Activated CD8-positive, alpha-beta memory T cell treated with anti-CD3 and anti-CD28 coated beads, Interleukin-2, amount 10 ng/mL, durations not matched to agents 7 days and 5 days (primary cell): ENCODE measurements around the gene MAN1B1. TPM values are rescaled to one million over a fixed set of nuclear protein-coding genes. Genes with fewer than 3 reads are reported as not detected.

Source experiments
- ATAC-seq: fragments of 150-1000 bp; cut with Tn5 transposase; one replicate; pipeline ENCODE4 v1.10.0; 2021; ENCODE audit warnings: moderate library complexity
- CTCF ChIA-PET: fragments of 350-600 bp; sonication (Branson Sonifier 250); formaldehyde crosslinking; loops from one replicate; lab custom pipeline; 2021; ENCODE audit warnings: antibody characterized with exemption; lab: Charles Lee
- DNase-seq: peaks from one replicate; pipeline ENCODE4 v3.0.0-alpha.2; 2020
- H3K27ac Mint-ChIP-seq: one replicate; pipeline ENCODE4 v1.8.0; 2021; ENCODE audit warnings: mild to moderate bottlenecking, mixed read lengths
- H3K27me3 Mint-ChIP-seq: one replicate; pipeline ENCODE4 v1.8.0; 2021; ENCODE audit warnings: mixed read lengths
- H3K36me3 Mint-ChIP-seq: one replicate; pipeline ENCODE4 v1.8.0; 2021; ENCODE audit warnings: mild to moderate bottlenecking, mixed read lengths
- H3K4me1 Mint-ChIP-seq: one replicate; pipeline ENCODE4 v1.8.0; 2021; ENCODE audit warnings: mixed read lengths
- H3K4me3 Mint-ChIP-seq: one replicate; pipeline ENCODE4 v1.8.0; 2021; ENCODE audit warnings: mild to moderate bottlenecking, moderate library complexity, mixed read lengths
- H3K9me3 Mint-ChIP-seq: one replicate; pipeline ENCODE4 v1.8.0; 2022; ENCODE audit warnings: low read depth, mixed read lengths
- total RNA-seq, 2 experiments: library from RNA; stranded (reverse); gene quantifications; one replicate each; pipeline ENCODE4 v1.2.3, GENCODE V29; 2021

Gene MAN1B1
- total RNA-seq, 2 experiments from 2014 or later = 43.8 to 60.6 TPM

- DNase-seq (peak; percentile 85), ATAC-seq (peak; percentile 80)
- Mint-ChIP-seq H3K27ac (peak within 1 kb of the TSS; percentile 52), H3K4me1 (peaks cover 18% of the 10 kb centered on the region), H3K9me3 (no peaks in the 10 kb centered on the region), H3K27me3 (no peaks in the 10 kb centered on the region), H3K4me3 (peak within 1 kb of the TSS; percentile 73), H3K36me3 (peaks cover 7% of the 10 kb centered on the region)
- CTCF ChIA-PET = interaction anchor here (0.6 to 2.5 kb wide), 11 partner anchors 10 to 159 kb away, joined by 3 to 29 read pairs (median 6); partner anchors contain the start of genes MAN1B1, NPDC1 and RNF224
Measured at GRCh38 chr9:137077010-137077747, 9.6 kb upstream of the MAN1B1 start, which contains the start of gene UAP1L1. Gene UAP1L1 (plus strand): TSS chr9:137077517. CDS start chr9:137077533, 16 bp downstream.

GRCh38 chr9:137077758-137078693 is 8.8 kb upstream of the MAN1B1 start:
- H3K4me1 Mint-ChIP-seq = peaks cover 18% of the 10 kb centered on the region
- peak overlapping the region; percentile 46 for H3K27ac Mint-ChIP-seq
- ATAC-seq = peak; percentile 54

DNA sequence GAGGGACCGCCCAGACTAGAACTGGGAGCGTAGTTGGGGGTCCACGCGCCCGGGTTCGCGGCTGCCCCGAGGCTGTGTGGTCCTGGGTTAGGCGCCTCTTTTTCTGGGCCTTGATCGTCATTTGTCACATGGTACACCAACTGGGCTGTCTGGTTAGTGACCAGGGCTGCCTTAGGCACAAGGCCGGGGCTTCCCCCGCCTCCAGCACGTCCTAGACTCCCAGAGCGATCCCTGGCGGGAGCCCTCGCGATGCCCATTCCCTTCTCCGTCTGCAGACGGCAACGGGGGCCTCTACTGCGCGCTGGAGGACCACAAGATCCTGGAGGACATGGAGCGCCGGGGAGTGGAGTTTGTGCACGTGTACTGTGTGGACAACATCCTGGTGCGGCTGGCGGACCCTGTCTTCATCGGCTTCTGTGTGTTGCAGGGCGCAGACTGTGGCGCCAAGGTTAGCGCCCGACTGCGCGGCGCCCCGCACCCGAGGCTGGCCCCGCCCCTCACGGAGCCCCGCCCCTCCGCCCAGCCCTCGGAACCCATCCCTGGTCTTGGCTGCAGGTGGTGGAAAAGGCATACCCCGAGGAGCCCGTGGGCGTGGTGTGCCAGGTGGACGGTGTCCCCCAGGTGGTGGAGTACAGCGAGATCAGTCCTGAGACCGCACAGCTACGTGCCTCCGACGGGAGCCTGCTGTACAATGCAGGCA is 7.9 kb upstream of the MAN1B1 start:
- H3K9me3 Mint-ChIP-seq = no peaks in the 10 kb centered on the region
- ATAC-seq (no peak), DNase-seq (no peak)
- H3K27me3 Mint-ChIP-seq = no peaks in the 10 kb centered on the region
- H3K36me3 Mint-ChIP-seq = peaks cover 7% of the 10 kb centered on the region
- H3K27ac Mint-ChIP-seq = no peak overlapping the region
- H3K4me1 Mint-ChIP-seq = peaks cover 20% of the 10 kb centered on the region
- peak overlapping the region; percentile 73 for H3K4me3 Mint-ChIP-seq
- CTCF ChIA-PET = interaction anchor here (0.7 to 2.5 kb wide), 2 partner anchors 11 to 158 kb away, joined by 3 to 9 read pairs; no protein-coding TSS in a partner anchor

More at GRCh38 chr9:137077758-137078693, 8.8 kb upstream of the MAN1B1 start:
- Mint-ChIP-seq H3K4me3 (peak overlapping the region; percentile 73), H3K9me3 (no peaks in the 10 kb centered on the region), H3K27me3 (no peaks in the 10 kb centered on the region), H3K36me3 (peaks cover 7% of the 10 kb centered on the region)
- CTCF ChIA-PET = interaction anchor here (1.4 to 2.5 kb wide), 5 partner anchors 11 to 159 kb away, joined by 6 to 29 read pairs (median 8); partner anchors contain the start of gene NPDC1
- peak; percentile 83 for DNase-seq

GRCh38 chr9:137079401-137079787 is 7.4 kb upstream of the MAN1B1 start:
- Mint-ChIP-seq H3K27ac (no peak overlapping the region), H3K4me3 (no peak overlapping the region), H3K4me1 (peaks cover 22% of the 10 kb centered on the region), H3K36me3 (peaks cover 7% of the 10 kb centered on the region), H3K27me3 (no peaks in the 10 kb centered on the region), H3K9me3 (no peaks in the 10 kb centered on the region)
- CTCF ChIA-PET = interaction anchor here (0.7 to 2.5 kb wide), 2 partner anchors 11 to 157 kb away, joined by 3 to 9 read pairs; no protein-coding TSS in a partner anchor
- ATAC-seq (no peak), DNase-seq (no peak)

GRCh38 chr9:137080260-137081122 is 6.3 kb upstream of the MAN1B1 start:
- Mint-ChIP-seq H3K9me3 (no peaks in the 10 kb centered on the region), H3K27ac (no peak overlapping the region), H3K27me3 (no peaks in the 10 kb centered on the region), H3K36me3 (peaks cover 7% of the 10 kb centered on the region), H3K4me3 (no peak overlapping the region), H3K4me1 (peaks cover 30% of the 10 kb centered on the region)
- no peak for DNase-seq
- no peak for ATAC-seq
- CTCF ChIA-PET = no interaction called here

GRCh38 chr9:137082222-137082924 is 4.4 kb upstream of the MAN1B1 start:
- H3K36me3 Mint-ChIP-seq = peaks cover 7% of the 10 kb centered on the region
- ATAC-seq = no peak
- H3K9me3 Mint-ChIP-seq = no peaks in the 10 kb centered on the region
- no peak overlapping the region for H3K27ac Mint-ChIP-seq
- no peaks in the 10 kb centered on the region for H3K27me3 Mint-ChIP-seq
- DNase-seq = no peak
- CTCF ChIA-PET = interaction anchor here (10.6 kb wide), 1 partner anchor 14 kb away, joined by 138 read pairs; the partner anchor contains the start of gene SAPCD2
- H3K4me1 Mint-ChIP-seq = peaks cover 33% of the 10 kb centered on the region
- no peak overlapping the region for H3K4me3 Mint-ChIP-seq

DNA sequence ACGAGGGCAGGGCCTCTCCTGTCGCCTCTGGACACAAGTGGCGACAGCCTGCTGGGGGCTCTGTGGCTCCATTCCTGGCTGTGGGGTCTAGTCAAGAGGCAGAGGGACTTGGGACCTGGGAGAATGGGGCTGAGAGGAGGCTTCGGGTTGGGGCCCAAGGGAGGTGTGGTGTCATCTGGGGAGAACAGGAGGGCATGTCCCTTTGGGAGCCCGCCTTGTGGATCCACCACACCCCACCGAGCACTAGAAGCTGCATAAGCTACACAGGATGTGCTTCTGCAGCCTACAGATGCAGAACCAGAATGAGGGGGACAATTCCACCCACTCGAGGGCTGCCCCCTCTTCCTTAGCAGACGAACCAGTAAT is 3.9 kb upstream of the MAN1B1 start:
- Mint-ChIP-seq H3K4me1 (peaks cover 38% of the 10 kb centered on the region), H3K36me3 (peaks cover 7% of the 10 kb centered on the region), H3K4me3 (no peak overlapping the region), H3K27ac (no peak overlapping the region), H3K27me3 (no peaks in the 10 kb centered on the region), H3K9me3 (no peaks in the 10 kb centered on the region)
- DNase-seq (no peak), ATAC-seq (no peak)
- CTCF ChIA-PET = interaction anchor here (10.6 kb wide), 1 partner anchor 14 kb away, joined by 138 read pairs; the partner anchor contains the start of gene SAPCD2

DNA sequence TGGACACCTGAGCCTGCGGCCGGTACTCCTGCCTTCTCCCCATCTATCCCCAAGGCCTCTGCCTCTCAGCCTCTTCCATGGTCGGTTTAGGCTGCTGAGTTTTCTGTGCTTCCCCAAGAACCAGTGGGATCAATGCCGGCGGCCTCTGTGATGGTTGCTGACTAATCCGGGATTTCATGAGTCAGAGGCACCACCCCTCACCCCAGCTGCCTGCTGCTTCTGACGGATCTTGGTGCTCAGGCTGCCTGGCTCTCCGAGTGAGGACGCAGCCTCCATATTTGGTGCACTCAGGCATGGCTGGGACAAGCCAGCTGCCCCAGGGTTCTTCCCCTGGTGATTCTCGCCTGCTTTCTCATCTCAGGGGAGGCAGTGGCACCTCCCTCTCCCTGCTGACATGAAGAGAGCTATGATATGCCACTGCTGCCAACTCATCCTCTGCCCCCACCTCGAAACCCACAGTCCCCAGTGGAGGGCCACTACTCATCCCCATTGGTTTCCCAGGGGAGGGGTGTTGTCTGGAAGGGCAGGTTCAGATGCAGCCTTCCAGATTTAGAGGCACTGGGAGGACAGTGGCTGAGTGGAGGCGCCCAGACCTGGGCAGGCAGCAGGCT is 3.3 kb upstream of the MAN1B1 start:
- H3K27me3 Mint-ChIP-seq = no peaks in the 10 kb centered on the region
- peaks cover 42% of the 10 kb centered on the region for H3K4me1 Mint-ChIP-seq
- ATAC-seq = no peak
- H3K9me3 Mint-ChIP-seq = no peaks in the 10 kb centered on the region
- DNase-seq = no peak
- CTCF ChIA-PET = interaction anchor here (10.6 kb wide), 1 partner anchor 15 kb away, joined by 138 read pairs; the partner anchor contains the start of gene SAPCD2
- peaks cover 7% of the 10 kb centered on the region for H3K36me3 Mint-ChIP-seq
- peak overlapping the region; percentile 15 for H3K27ac Mint-ChIP-seq
- no peak overlapping the region for H3K4me3 Mint-ChIP-seq

DNA sequence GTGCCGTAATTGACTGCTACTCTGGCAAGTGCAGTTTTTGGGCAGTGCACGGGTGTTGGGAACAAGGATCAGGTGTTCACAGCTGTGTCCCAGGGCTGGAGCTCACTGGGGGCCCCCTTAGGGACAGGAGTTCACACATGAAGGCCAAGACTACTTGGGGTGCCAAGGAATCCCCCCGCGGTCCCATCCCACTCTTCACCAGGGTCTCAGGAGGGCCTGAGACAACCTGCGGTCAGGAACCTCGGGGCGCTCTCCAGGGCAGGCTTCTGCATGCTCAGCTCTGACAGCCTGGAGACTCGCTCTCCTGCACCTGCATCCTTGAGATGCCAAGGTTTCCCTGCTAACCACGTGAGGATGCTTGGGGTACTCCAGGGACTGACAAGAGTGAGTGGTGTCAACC is 2.3 kb upstream of the MAN1B1 start:
- H3K4me1 Mint-ChIP-seq = peaks cover 47% of the 10 kb centered on the region
- H3K4me3 Mint-ChIP-seq = no peak overlapping the region
- peak overlapping the region; percentile 43 for H3K27ac Mint-ChIP-seq
- DNase-seq (no peak), ATAC-seq (no peak)
- CTCF ChIA-PET = interaction anchor here (0.7 to 10.6 kb wide), 4 partner anchors 11 to 466 kb away, joined by 3 to 138 read pairs (median 30); partner anchors contain the start of gene SAPCD2
- no peaks in the 10 kb centered on the region for H3K27me3 Mint-ChIP-seq
- no peaks in the 10 kb centered on the region for H3K9me3 Mint-ChIP-seq
- H3K36me3 Mint-ChIP-seq = peaks cover 6% of the 10 kb centered on the region

DNA sequence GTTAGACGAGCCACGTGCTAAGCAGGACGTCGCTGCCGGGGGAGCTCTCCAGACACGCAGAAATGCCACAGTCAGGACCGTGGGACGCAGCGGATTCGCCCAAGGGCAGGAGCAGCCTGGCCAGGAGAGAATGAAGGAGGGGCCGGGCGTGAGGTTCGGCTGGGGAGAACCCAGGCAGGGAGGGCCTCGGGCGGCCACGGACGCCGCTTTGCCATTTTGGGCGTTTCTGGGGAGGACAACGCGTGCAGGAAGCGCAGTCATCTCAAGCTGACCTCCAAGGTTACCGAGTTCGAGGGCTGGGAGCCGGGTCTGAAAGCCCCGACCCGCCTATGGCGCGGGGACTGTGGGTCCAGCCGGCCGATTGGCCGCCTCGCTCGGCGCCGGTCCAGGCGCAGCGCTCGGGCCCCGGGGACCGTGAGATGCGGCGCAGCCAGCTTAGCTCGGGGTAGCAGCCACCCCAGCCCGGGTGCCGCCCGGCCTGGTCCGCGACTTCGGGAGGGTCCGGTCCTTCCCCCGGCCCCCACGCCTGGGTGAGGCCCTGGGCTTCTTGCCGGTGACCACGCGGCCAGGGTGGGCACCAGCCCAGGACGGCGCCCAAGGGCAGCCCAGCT is 760 bp upstream of the MAN1B1 start:
- peak overlapping the region; percentile 90 for H3K27ac Mint-ChIP-seq
- peak; percentile 7 for ATAC-seq
- H3K4me1 Mint-ChIP-seq = peaks cover 43% of the 10 kb centered on the region
- H3K36me3 Mint-ChIP-seq = peaks cover 5% of the 10 kb centered on the region
- H3K9me3 Mint-ChIP-seq = no peaks in the 10 kb centered on the region
- DNase-seq = peak; percentile 71
- H3K27me3 Mint-ChIP-seq = no peaks in the 10 kb centered on the region
- peak overlapping the region; percentile 82 for H3K4me3 Mint-ChIP-seq
- CTCF ChIA-PET = interaction anchor here (1.1 to 10.6 kb wide), 18 partner anchors 9 to 359 kb away, joined by 3 to 138 read pairs (median 6); partner anchors contain the start of genes ABCA2, NPDC1, RNF224 and SAPCD2
